Tibial nerve (tissue), 4 donors: ENCODE data around the gene FAM210A. TPM values are rescaled to one million over a fixed set of nuclear protein-coding genes. Genes with fewer than 3 reads are reported as not detected.
"Not testable (repeated sequence)": the region's sequence is repeated elsewhere in the genome, so short reads cannot be mapped to it uniquely, and the experiment has no call there.

Experiments used
- DNase-seq, 2 donors: peaks; one replicate each; pipeline ENCODE4 v3.0.0-alpha.2; 2019; ENCODE audit warnings: low spot score in 2 of 2
- H3K27ac ChIP-seq, 4 donors: fragments of 200-600 bp; sonication (generic) in 3 of 4; one replicate each; pipeline ENCODE4 v1.5.1; 2017 to 2019; ENCODE audit warnings: mild to moderate bottlenecking in 1 of 4
- H3K27me3 ChIP-seq, 2 donors: fragments of 200-600 bp; sonication (generic) in 1 of 2; one replicate each; pipeline versions ENCODE4 v1.5.1 to v1.6.0; 2017 to 2019
- H3K36me3 ChIP-seq, 3 donors: fragments of 200-600 bp; sonication (generic); one replicate each; pipeline ENCODE4 v1.5.1; 2018 to 2019
- H3K4me1 ChIP-seq, 4 donors: fragments of 200-600 bp; sonication (generic) in 3 of 4; one replicate each; pipeline ENCODE4 v1.5.1; 2017 to 2019
- H3K4me3 ChIP-seq, 4 donors: fragments of 200-600 bp; sonication (generic) in 3 of 4; one replicate each; pipeline ENCODE4 v1.5.1; 2017 to 2019; ENCODE audit warnings: mild to moderate bottlenecking in 1 of 4, moderate library complexity in 1 of 4
- H3K9me3 ChIP-seq, 4 donors: fragments of 200-600 bp; sonication (generic) in 3 of 4; one replicate each; pipeline ENCODE4 v1.5.1; 2017 to 2019
- EP300 ChIP-seq, 2 donors: sonication (generic); formaldehyde crosslinking; IDR thresholded peaks; one replicate each; pipeline ENCODE4 v1.6.1; 2017; ENCODE audit warnings: antibody characterized with exemption in 2 of 2, mild to moderate bottlenecking in 1 of 2
- POLR2A ChIP-seq, 2 donors: fragments of 450-650 bp; IDR thresholded peaks; one replicate each; pipeline ENCODE4 v1.6.1; 2017; ENCODE audit warnings: antibody characterized with exemption in 2 of 2, mild to moderate bottlenecking in 2 of 2, moderate library complexity in 2 of 2
- WGBS, 2 donors: methylation state at CpG; one replicate each; pipeline ENCODE4 v1.1.5; 2018; 5-methylcytosine and 5-hydroxymethylcytosine counted together
- total RNA-seq, 4 donors: library from RNA; depleted of rRNA; stranded (reverse); fragments of >200 nt; gene quantifications; one replicate each; pipeline ENCODE4 v1.1.0, GENCODE V29; 2016
- TF ChIP-seq, protein P1 (sequence below), 5 experiments: fragments of 200-600 bp in 3 of 5; fragments of 450-650 bp in 2 of 5; sonication (generic) in 3 of 5; IDR thresholded peaks; one replicate each; pipeline ENCODE4 v1.5.1; 2016 to 2019; ENCODE audit warnings: antibody characterized with exemption in 5 of 5, mild to moderate bottlenecking in 3 of 5, moderate library complexity in 2 of 5

Gene FAM210A
- total RNA-seq, 4 donors from 2014 or later: 5.2 to 8.7 (median 7.3) TPM

- Histone ChIP-seq H3K36me3 (peaks cover 0 to 7% (median 0%) of the 10 kb centered on the region in 3 donors), H3K27ac (no peak overlapping the region), H3K9me3 (peaks cover 0 to 3% (median 0%) of the 10 kb centered on the region in 4 donors), H3K4me1 (peaks cover 0 to 4% (median 0%) of the 10 kb centered on the region in 4 donors), H3K4me3 (no peak overlapping the region), H3K27me3 (no peaks in the 10 kb centered on the region)
- no peak for TF ChIP-seq EP300 (IDR thresholded peaks at IDR 0.05)
- TF ChIP-seq, protein P1, sequence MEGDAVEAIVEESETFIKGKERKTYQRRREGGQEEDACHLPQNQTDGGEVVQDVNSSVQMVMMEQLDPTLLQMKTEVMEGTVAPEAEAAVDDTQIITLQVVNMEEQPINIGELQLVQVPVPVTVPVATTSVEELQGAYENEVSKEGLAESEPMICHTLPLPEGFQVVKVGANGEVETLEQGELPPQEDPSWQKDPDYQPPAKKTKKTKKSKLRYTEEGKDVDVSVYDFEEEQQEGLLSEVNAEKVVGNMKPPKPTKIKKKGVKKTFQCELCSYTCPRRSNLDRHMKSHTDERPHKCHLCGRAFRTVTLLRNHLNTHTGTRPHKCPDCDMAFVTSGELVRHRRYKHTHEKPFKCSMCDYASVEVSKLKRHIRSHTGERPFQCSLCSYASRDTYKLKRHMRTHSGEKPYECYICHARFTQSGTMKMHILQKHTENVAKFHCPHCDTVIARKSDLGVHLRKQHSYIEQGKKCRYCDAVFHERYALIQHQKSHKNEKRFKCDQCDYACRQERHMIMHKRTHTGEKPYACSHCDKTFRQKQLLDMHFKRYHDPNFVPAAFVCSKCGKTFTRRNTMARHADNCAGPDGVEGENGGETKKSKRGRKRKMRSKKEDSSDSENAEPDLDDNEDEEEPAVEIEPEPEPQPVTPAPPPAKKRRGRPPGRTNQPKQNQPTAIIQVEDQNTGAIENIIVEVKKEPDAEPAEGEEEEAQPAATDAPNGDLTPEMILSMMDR (IDR thresholded peaks at IDR 0.05): no peak
- DNase-seq: no peak
- 86 to 88% methylated on average over 16 to 21 of the region's 21 CpGs for WGBS, 2 donors
Observed at GRCh38 chr18:13688191-13689136, 37.9 kb downstream of the FAM210A start.

- no peak for TF ChIP-seq EP300 (IDR thresholded peaks at IDR 0.05)
- no peak for TF ChIP-seq POLR2A (IDR thresholded peaks at IDR 0.05)
- TF ChIP-seq, protein P1 (IDR thresholded peaks at IDR 0.05): no peak
- Histone ChIP-seq H3K27me3 (no peaks in the 10 kb centered on the region), H3K4me1 (peaks cover 0 to 9% (median 0%) of the 10 kb centered on the region in 4 donors), H3K4me3 (no peak overlapping the region), H3K36me3 (peaks cover 0 to 7% (median 0%) of the 10 kb centered on the region in 3 donors), H3K27ac (no peak overlapping the region), H3K9me3 (peaks cover 0 to 3% (median 0%) of the 10 kb centered on the region in 4 donors)
- 73 to 77% methylated on average over 4 of the region's 4 CpGs for WGBS, 2 donors
- DNase-seq: no peak
Observed at GRCh38 chr18:13684546-13684945, 41.8 kb downstream of the FAM210A start.

- 66 to 68% methylated on average over 6 of the region's 6 CpGs for WGBS, 2 donors
Observed at GRCh38 chr18:13681701-13682100, 44.7 kb downstream of the FAM210A start.

GRCh38 chr18:13680612-13681011, 45.7 kb downstream of the FAM210A start:
- DNase-seq: no peak
- Histone ChIP-seq H3K36me3 (no peaks in the 10 kb centered on the region), H3K4me1 (peaks cover 0 to 5% (median 0%) of the 10 kb centered on the region in 4 donors), H3K4me3 (no peak overlapping the region), H3K27ac (no peak overlapping the region), H3K9me3 (no peaks in the 10 kb centered on the region), H3K27me3 (no peaks in the 10 kb centered on the region)
- WGBS, 2 donors: 74 to 76% methylated on average over 5 of the region's 5 CpGs
- TF ChIP-seq POLR2A (IDR thresholded peaks at IDR 0.05): no peak
- TF ChIP-seq, protein P1 (IDR thresholded peaks at IDR 0.05): peak in 2 of 5 experiments; percentile 18 to 29
- TF ChIP-seq EP300 (IDR thresholded peaks at IDR 0.05): no peak

More at GRCh38 chr18:13681701-13682100, 44.7 kb downstream of the FAM210A start:
- Histone ChIP-seq H3K4me3 (no peak overlapping the region), H3K9me3 (no peaks in the 10 kb centered on the region), H3K4me1 (peaks cover 0 to 8% (median 0%) of the 10 kb centered on the region in 4 donors), H3K27ac (no peak overlapping the region), H3K36me3 (no peaks in the 10 kb centered on the region), H3K27me3 (no peaks in the 10 kb centered on the region)
- no peak for DNase-seq
- no peak for TF ChIP-seq POLR2A (IDR thresholded peaks at IDR 0.05)
- no peak for TF ChIP-seq EP300 (IDR thresholded peaks at IDR 0.05)
- TF ChIP-seq, protein P1 (IDR thresholded peaks at IDR 0.05): no peak

- WGBS, 2 donors: 97 to 99% methylated on average over 13 of the region's 13 CpGs
- not testable (repeated sequence) for H3K27me3 ChIP-seq, H3K36me3 ChIP-seq, H3K9me3 ChIP-seq, H3K27ac ChIP-seq, DNase-seq, H3K4me3 ChIP-seq, H3K4me1 ChIP-seq
Observed at GRCh38 chr18:13677350-13677749, 49.0 kb downstream of the FAM210A start.
